Stimulated activated memory B cell treated with anti-CD40 and anti-IgM and Interleukin-4, amounts not matched to agents 10 μg/mL and 1 μg/mL and 100 μg/mL, for 72 hours (primary cell): ENCODE results near the gene SLC25A34.
A peak's percentile ranks its signal among the peaks of the same experiment; 100 is the strongest.

Source experiments
- ATAC-seq: fragments of 150-1000 bp; cut with Tn5 transposase; 2 replicates; pipeline ENCODE4 v1.10.0; 2021
- H3K27ac Mint-ChIP-seq: one replicate; pipeline ENCODE4 v1.8.0; 2022; ENCODE audit warnings: mild to moderate bottlenecking, mixed read lengths
- H3K27me3 Mint-ChIP-seq: one replicate; pipeline ENCODE4 v1.8.0; 2022; ENCODE audit warnings: mixed read lengths
- H3K36me3 Mint-ChIP-seq: one replicate; pipeline ENCODE4 v1.8.0; 2022; ENCODE audit warnings: mixed read lengths
- H3K4me1 Mint-ChIP-seq: one replicate; pipeline ENCODE4 v1.8.0; 2022; ENCODE audit warnings: mixed read lengths
- H3K4me3 Mint-ChIP-seq: one replicate; pipeline ENCODE4 v1.8.0; 2022; ENCODE audit warnings: mild to moderate bottlenecking, moderate library complexity, mixed read lengths
- H3K9me3 Mint-ChIP-seq: one replicate; pipeline ENCODE4 v1.8.0; 2022; ENCODE audit warnings: mixed read lengths

Gene SLC25A34

DNA sequence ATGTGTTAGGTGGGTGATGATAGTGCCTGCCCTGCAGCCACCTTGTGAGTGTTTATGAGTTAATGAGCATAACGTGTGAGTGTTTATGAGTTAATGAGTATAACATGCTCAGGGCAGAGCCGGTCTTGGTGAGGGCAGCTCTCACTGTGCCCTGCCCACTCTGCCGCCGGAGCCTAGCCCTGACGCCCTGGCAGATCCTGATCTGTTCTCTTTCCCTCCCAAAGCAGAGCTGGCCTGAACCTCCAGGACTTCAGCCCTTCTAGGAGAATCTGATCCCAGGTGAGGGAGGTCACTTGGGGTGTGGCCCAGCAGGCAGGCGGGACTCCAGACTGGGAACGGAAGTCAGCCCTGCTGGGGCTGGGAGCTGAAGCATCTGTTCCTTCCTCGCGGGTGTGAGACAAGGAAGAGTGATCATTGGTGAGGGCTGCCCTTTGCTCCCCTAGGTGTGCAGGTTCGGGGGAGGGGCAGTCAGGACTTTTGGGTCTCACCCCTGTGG is 28.3 kb downstream of the SLC25A34 start:
- Mint-ChIP-seq H3K4me1 (peaks cover 4% of the 10 kb centered on the region), H3K4me3 (no peak overlapping the region), H3K9me3 (no peaks in the 10 kb centered on the region), H3K36me3 (no peaks in the 10 kb centered on the region), H3K27me3 (peaks cover 86% of the 10 kb centered on the region), H3K27ac (no peak overlapping the region)
- ATAC-seq: no peak

DNA sequence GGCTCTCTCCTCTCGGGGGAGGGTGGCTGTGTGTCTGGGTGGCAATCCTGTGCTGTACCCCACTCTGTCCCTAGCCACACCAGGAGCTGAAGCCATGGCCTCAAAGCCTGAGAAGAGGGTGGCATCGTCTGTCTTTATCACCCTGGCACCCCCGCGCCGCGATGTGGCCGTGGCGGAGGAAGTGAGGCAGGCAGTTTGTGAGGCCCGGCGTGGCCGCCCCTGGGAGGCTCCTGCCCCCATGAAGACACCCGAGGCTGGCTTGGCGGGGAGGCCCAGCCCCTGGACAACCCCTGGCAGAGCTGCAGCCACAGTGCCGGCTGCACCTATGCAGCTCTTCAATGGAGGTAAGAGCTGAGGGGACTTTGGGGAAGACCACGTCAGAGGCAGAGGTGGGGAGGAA is 28.8 kb downstream of the SLC25A34 start:
- H3K36me3 Mint-ChIP-seq: no peaks in the 10 kb centered on the region

DNA sequence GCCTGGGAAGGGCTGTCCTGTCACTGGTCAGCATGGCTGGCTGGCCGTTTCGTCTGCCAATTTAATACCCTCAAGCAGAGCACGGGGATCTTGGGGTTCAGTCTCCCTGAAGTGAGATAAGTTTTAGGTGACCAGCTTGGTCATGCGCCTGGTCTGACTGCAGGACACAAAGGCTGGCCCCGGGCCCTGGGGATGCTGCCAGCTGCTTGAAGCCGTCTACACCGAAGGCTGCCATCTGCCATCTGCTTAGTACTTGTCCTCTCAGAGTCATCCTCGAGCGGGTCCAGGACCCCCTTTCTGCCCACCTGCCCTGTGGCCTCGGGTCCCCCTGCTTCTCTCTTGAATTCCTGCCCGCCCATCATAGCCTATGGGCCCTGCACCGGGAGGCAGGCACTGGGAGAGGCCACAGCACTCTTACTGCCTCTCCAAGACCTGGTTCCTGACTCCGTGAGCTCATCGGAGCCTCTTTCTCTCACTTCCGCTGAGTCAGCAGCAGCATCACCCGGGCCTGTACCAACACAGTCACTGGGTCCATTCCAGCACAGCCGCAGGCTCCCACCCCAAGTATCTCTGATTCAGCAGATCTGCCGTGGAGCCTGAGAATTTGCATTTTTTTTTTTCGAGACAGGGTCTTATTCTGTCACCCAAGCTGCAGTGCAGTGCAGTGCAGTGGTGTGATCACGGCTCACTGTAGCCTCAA is 29.6 kb downstream of the SLC25A34 start:
- Mint-ChIP-seq H3K9me3 (no peaks in the 10 kb centered on the region), H3K27ac (no peak overlapping the region), H3K4me1 (no peaks in the 10 kb centered on the region), H3K27me3 (peaks cover 80% of the 10 kb centered on the region), H3K36me3 (no peaks in the 10 kb centered on the region), H3K4me3 (no peak overlapping the region)
- peak; percentile 26 for ATAC-seq

More for the DNA sequence above, 28.8 kb downstream of the SLC25A34 start:
- Mint-ChIP-seq H3K4me1 (no peaks in the 10 kb centered on the region), H3K27ac (no peak overlapping the region), H3K4me3 (no peak overlapping the region), H3K9me3 (no peaks in the 10 kb centered on the region), H3K27me3 (peaks cover 81% of the 10 kb centered on the region)
- ATAC-seq: no peak

DNA sequence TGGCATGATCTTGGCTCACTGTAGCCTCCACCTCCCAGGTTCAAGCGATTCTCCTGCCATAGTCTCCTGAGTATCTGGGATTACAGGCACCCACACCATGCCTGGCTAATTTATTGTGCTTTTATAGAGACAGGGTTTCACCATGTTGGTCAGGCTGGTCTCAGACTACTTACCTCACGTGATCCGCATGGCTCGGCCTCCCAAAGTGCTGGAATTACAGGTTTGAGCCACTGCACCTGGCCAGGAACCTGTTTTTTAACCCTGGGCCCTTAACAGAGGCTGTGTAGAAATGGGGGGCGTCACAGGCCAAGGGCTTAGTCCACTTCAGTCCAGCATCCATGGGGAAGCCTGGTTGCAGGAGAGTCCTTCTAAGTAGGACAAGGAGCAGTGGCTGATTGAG is 31.9 kb downstream of the SLC25A34 start:
- Mint-ChIP-seq H3K9me3 (no peaks in the 10 kb centered on the region), H3K4me1 (no peaks in the 10 kb centered on the region), H3K27ac (no peak overlapping the region), H3K36me3 (no peaks in the 10 kb centered on the region), H3K27me3 (peaks cover 78% of the 10 kb centered on the region), H3K4me3 (no peak overlapping the region)
- ATAC-seq: no peak

DNA sequence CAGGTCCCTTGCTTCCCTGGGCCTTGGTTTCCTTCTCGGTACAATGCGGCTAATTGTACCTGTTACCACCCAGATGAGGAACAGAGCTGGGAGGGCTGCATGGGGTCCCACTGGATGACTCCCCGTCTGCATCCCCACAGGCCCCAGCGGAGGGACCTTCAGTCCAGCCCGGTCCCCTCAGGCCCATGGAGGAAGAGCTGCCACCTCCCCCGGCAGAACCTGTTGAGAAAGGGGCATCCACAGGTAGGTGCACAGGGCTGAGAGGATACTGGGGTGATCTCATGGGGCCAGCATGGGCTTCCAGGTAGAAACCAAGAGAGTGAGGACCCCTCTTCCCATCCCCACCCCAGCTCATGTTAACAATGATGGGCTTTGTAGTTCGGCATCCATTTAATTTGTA is 32.3 kb downstream of the SLC25A34 start:
- no peak for ATAC-seq
- H3K27me3 Mint-ChIP-seq: peaks cover 76% of the 10 kb centered on the region
- H3K27ac Mint-ChIP-seq: no peak overlapping the region
- H3K4me1 Mint-ChIP-seq: no peaks in the 10 kb centered on the region
- H3K9me3 Mint-ChIP-seq: no peaks in the 10 kb centered on the region
- no peaks in the 10 kb centered on the region for H3K36me3 Mint-ChIP-seq
- no peak overlapping the region for H3K4me3 Mint-ChIP-seq

DNA sequence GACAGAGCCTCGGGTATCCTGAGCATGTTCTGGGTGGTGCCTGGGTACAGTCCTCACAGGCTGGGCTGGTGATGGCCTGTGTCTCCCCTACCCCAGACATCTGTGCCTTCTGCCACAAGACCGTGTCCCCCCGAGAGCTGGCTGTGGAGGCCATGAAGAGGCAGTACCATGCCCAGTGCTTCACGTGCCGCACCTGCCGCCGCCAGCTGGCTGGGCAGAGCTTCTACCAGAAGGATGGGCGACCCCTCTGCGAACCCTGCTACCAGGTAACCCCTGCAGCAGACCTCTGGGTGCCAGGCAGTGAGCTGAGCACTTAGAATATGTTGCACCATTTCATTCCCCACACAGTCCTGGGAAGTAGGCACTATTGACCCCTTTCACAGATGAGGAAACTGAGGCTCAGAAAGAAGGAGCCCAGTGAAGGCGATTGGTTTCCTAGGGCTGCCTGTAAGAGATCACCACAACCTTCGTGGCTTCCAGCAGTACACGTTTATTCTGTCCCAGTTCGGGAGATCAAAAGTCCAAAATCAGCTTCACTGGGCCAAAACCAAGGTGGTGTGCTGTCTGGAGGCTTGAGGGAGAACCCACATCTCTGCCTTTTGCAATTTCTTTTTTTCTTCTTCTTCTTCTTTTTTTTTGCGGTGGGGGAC is 34.4 kb downstream of the SLC25A34 start:
- Mint-ChIP-seq H3K36me3 (no peaks in the 10 kb centered on the region), H3K9me3 (no peaks in the 10 kb centered on the region), H3K27me3 (peaks cover 57% of the 10 kb centered on the region), H3K4me3 (no peak overlapping the region), H3K4me1 (no peaks in the 10 kb centered on the region), H3K27ac (no peak overlapping the region)
- ATAC-seq: no peak

DNA sequence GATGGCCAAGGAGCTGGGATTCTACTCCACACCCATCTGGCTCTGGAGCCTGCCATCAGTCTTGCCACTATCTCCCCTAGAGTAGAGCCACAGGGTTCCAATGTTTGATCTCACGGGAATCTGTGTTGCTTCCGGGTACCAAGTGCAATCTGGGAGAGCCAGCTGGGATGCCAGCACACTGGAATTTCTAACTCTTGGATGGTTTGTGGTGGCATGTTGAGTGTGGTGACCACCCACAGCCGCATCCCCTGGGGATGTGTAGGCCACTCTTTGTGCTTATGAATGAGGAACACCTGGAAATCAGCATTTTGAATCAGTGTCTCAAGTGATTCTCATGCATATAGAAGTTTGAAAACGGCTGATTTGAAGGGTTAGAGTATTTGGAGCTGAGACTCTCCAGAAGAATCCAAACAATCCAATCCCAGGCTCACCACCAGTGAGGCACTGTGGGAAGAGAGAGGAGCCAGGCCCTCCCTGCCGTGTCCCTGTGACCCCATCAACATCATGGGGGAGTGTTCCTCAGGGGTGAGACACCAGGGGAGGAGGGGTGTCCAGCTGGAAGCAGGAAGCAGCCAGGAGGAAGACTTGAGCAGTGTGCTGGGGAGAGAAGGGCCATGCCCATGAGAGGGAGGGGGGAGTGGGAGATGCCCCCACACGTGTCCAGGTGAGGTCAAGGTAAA is 35.9 kb downstream of the SLC25A34 start:
- no peak overlapping the region for H3K27ac Mint-ChIP-seq
- peaks cover 50% of the 10 kb centered on the region for H3K27me3 Mint-ChIP-seq
- H3K4me1 Mint-ChIP-seq: no peaks in the 10 kb centered on the region
- H3K9me3 Mint-ChIP-seq: no peaks in the 10 kb centered on the region
- no peak overlapping the region for H3K4me3 Mint-ChIP-seq
- H3K36me3 Mint-ChIP-seq: no peaks in the 10 kb centered on the region
- ATAC-seq: no peak

DNA sequence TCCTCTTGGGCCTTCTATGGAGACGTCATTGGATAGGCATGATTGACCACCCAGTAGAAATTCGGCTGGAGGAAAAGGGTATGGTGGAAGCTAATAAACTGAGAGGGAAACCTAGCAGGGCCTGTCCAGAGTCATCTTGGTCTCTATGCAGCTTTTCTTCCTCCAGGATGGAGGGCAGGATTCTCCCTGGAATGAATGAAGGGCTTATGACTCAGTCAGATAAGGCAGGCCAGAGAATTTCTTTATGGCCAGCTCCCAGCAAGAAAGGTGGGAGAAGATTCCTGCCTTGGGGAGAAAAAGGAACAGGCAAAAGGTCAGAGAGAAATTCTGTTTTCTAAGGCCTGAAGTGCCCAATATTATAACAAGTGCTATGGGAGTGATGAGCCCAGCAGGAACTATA is 39.6 kb downstream of the SLC25A34 start:
- Mint-ChIP-seq H3K27me3 (peaks cover 36% of the 10 kb centered on the region), H3K4me1 (no peaks in the 10 kb centered on the region)
- ATAC-seq: no peak

DNA sequence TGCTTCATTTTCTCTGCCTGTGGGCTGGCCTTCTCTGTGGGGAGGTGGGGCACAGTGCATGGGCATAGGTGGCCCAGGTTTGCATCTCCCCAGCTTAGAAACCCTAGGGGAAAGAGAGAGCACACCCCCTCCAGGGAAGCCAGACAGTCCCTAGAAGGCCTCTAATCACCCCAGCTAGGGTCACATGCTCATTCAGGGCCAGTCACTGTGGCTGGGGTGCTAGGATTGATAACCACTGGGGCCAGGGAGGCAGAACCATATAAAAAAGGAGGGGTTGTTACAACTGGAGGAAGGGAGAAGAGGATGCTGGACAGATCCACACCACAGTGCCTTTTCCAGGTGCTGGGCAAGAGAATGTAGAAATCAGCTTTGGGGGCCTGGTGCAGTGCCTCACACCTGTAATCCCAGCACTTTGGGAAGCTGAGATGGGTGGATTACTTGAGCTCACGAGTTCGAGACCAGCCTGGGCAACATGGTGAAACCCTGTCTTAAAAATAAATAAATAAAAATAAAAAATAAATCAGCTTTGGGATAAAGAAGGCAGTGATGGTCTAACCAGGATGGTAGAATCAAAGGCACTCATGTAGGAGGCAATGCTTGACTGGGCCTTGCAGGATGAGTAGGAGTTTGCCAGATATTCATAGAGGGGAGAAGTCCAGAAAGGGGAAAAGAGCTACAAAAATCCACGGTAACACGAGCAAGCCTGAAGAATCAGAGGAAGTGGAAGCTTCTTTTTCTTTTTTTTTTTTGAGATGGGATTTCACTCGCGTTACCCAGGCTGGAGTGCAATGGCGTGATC is 42.0 kb downstream of the SLC25A34 start:
- ATAC-seq: no peak
- H3K9me3 Mint-ChIP-seq: no peaks in the 10 kb centered on the region
- no peak overlapping the region for H3K4me3 Mint-ChIP-seq
- no peak overlapping the region for H3K27ac Mint-ChIP-seq
- no peaks in the 10 kb centered on the region for H3K36me3 Mint-ChIP-seq
- H3K4me1 Mint-ChIP-seq: no peaks in the 10 kb centered on the region
- H3K27me3 Mint-ChIP-seq: peaks cover 22% of the 10 kb centered on the region

More for the DNA sequence above, 39.6 kb downstream of the SLC25A34 start:
- H3K9me3 Mint-ChIP-seq: no peaks in the 10 kb centered on the region
- no peak overlapping the region for H3K27ac Mint-ChIP-seq
- no peak overlapping the region for H3K4me3 Mint-ChIP-seq
- H3K36me3 Mint-ChIP-seq: no peaks in the 10 kb centered on the region

DNA sequence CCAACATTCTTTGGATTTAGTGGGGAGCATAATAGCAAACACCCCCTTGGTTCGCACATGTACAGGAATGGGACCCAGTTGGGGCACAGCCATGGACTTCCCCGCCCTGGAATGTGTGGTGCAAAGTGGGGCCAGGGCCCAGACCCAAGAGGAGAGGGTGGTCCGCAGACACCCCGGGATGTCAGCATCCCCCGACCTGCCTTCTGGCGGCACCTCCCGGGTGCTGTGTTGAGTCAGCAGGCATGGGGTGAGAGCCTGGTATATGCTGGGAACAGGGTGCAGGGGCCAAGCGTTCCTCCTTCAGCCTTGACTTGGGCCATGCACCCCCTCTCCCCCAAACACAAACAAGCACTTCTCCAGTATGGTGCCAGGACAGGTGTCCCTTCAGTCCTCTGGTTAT is 49.6 kb downstream of the SLC25A34 start:
- Mint-ChIP-seq H3K4me1 (peaks cover 6% of the 10 kb centered on the region), H3K36me3 (no peaks in the 10 kb centered on the region), H3K27me3 (peaks cover 27% of the 10 kb centered on the region), H3K9me3 (no peaks in the 10 kb centered on the region), H3K4me3 (no peak overlapping the region), H3K27ac (no peak overlapping the region)
- ATAC-seq: no peak

DNA sequence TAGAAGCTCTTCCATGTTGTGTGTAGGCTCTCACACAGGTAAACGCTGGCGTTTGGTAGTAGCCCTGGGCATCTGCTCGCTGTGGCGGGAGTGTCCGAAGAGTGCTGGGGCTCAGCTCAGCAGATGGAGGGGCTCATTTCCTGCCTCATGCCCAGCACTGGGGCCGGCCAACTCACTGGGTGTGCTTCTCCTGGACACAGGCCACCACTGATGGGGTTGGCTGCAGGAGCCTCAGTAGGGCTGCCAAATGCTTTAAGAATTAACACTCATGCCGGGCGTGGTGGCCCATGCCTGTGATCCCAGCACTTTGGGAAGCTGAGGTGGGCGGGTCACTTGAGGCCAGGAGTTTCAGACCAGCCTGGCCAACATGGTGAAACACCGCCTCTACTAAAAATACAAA is 50.5 kb downstream of the SLC25A34 start:
- Mint-ChIP-seq H3K9me3 (no peaks in the 10 kb centered on the region), H3K4me3 (no peak overlapping the region), H3K36me3 (no peaks in the 10 kb centered on the region), H3K27ac (no peak overlapping the region), H3K27me3 (peaks cover 27% of the 10 kb centered on the region), H3K4me1 (peaks cover 6% of the 10 kb centered on the region)
- no peak for ATAC-seq

DNA sequence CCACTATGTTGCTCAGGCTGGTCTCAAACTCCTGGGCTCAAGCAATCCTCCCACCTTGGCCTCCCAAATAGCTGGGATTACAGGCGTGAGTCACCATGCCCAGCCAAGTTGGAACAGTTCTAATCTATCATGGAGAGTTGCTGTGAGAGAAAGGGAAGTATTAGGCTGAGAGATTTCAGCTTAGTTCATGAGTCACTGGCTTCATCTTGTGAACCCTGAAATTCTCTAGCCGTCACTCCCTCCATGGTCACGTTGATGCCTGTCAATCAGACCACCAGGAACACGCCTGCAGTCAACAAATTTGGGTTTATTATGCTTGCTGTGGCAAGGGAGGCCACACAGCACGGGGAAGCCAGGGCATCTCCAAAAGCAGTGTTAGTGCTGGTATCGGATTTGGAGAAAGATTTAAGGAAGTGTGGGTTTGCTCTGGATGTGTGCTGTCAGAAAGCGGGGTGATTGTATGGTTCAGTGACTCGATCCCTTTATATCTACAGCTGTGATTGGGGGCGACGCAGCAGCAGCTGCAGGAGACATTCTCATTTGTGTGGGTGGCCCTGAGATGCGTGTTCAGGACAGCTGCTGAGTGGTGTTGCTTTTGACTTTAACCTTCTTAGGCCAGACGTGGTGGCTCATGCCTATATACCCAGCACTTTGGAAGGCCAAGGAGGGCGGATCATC is 52.7 kb downstream of the SLC25A34 start:
- peak overlapping the region; percentile 3 for H3K27ac Mint-ChIP-seq
- no peaks in the 10 kb centered on the region for H3K36me3 Mint-ChIP-seq
- no peaks in the 10 kb centered on the region for H3K9me3 Mint-ChIP-seq
- H3K4me1 Mint-ChIP-seq: peaks cover 12% of the 10 kb centered on the region
- peak; percentile 56 for ATAC-seq
- no peak overlapping the region for H3K4me3 Mint-ChIP-seq
- peaks cover 27% of the 10 kb centered on the region for H3K27me3 Mint-ChIP-seq
